Placental epithelial cell (primary cell): ENCODE results near the gene PARG. TPM values are rescaled to one million over a fixed set of nuclear protein-coding genes. Genes with fewer than 3 reads are reported as not detected.
A peak's percentile ranks its signal among the peaks of the same experiment; 100 is the strongest.

Experiments used
- small RNA-seq: library from RNA; depleted of rRNA; stranded (forward); fragments of <200 nt; gene quantifications from one replicate; pipeline ENCODE3, GENCODE V24; 2012
- total RNA-seq: library from RNA; depleted of rRNA; stranded (reverse); fragments of >200 nt; gene quantifications from 2 replicates; pipeline ENCODE4 v1.2.3, GENCODE V29; 2012

Gene PARG
- total RNA-seq: 25.9 and 27.0 TPM in 2 replicates

DNA sequence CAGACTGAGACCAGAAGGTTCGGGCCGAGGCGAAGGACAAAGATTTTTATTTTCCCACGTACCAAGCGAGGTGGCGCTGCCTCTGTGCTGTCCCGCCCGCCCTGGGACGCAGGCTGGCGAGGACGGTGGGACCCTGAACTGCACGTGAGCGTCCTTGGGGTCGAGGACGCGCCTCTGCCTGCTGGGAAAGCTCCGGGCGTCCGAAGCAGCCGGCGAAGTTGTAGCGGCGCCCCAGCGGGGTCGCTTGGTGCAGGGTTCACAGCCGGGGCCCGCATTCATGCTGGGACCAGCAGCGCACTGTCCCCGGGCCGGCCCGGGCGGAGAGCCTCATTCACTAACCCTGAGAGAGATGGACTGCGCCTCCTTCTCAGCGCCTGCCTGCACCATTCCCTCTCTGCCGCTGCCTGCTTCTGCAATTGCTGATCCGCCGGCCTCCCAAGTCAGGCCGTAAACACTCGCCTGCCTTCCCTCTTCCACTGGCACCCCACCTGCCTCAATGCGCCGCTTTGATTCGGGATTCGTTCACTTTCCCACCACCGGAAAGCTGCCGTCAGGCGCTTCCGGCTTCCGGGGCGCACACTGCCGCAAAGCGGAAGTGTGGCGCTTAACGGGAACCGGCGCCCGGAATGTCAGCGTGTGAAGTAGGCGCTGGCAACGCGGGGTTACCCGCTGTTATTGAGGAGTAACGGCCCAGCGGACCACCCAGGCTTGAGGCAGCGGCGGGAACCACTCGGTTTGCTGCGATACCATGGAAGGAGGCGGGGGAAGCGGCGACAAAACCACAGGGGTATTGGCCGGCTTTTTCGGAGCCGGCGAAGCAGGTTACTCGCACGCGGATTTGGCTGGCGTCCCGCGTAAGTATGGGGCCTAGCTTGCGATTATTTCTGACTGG is at the start of gene PARG, which contains the start of gene TIMM23B:
Gene PARG, minus strand, starts transcription at position 581 of the 892 bp plus-strand sequence. Its CDS starts 302 bp downstream, at position 279.
Gene TIMM23B, plus strand, starts transcription at position 607 of the 892 bp plus-strand sequence. Its CDS starts 142 bp downstream, at position 749.

DNA sequence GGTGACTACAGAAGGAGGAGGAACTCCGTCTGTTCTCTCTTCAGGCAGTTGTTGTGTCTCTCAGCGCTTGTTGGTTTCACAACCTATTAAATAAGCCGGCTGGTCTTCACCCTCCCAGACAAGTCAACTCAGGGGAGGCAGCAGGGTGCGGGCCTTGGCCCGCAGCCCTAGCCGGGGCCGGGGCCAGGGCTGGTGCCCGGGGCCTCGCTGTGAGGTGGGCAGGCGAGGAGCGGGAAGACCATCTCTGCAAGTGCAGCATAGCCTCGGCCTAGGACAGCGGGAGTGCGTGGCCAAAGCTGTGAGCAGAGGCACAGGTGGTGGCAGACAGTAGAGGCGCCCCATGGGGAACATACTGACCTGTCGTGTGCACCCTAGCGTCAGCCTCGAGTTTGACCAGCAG is 46.5 kb upstream of the PARG start, which contains the start of gene AGAP6:
Gene AGAP6, plus strand, starts transcription at position 31 of the 400 bp plus-strand sequence. Its CDS starts 310 bp downstream, at position 341.

Small RNAs within 50 kb of the gene (small RNA-seq; reads per million reads assigned to genes)
- gene RNA5SP317: not detected
- 0.95 reads per million, percentile 54 among the genes with 10 or more reads in this experiment for gene SNORA74C-2

Other genes with a start within 250 kb of the PARG start
- gene OGDHL, start 179.7 kb downstream of the PARG start, total RNA-seq: 0.39 and 0.98 TPM in 2 replicates
- gene TIMM23B, start within 50 bp of the PARG start, total RNA-seq: 9.0 and 11.9 TPM in 2 replicates
- gene AGAP6, start 46.4 kb upstream of the PARG start, total RNA-seq: 2.7 and 3.6 TPM in 2 replicates
- gene WASHC2A, start 125.9 kb upstream of the PARG start, total RNA-seq: 24.7 and 26.4 TPM in 2 replicates